Upper lobe of left lung (tissue), 6 donors: ENCODE data around the gene PCNP. TPM values are rescaled to one million over a fixed set of nuclear protein-coding genes. Genes with fewer than 3 reads are reported as not detected.

Experiments used
- ATAC-seq, 2 donors: fragments of 200-7000 bp; cut with Tn5 transposase; one replicate each; pipeline ENCODE4 v1.9.1; 2022; ENCODE audit warnings: mild to moderate bottlenecking in 2 of 2, moderate library complexity in 2 of 2; ENCODE audit not compliant: low FRiP score in 2 of 2
- DNase-seq, 2 donors: peaks; one replicate each; pipeline ENCODE4 v3.0.0-alpha.2; 2019 to 2020
- H3K27ac ChIP-seq, 4 donors: fragments of 200-600 bp; sonication (generic); one replicate each; pipeline ENCODE4 v1.5.1; 2016 to 2019
- H3K27me3 ChIP-seq, 4 donors: fragments of 200-600 bp; sonication (generic); one replicate each; pipeline ENCODE4 v1.5.1; 2017 to 2019
- H3K36me3 ChIP-seq, 4 donors: fragments of 200-600 bp; sonication (generic); one replicate each; pipeline ENCODE4 v1.5.1; 2016 to 2019
- H3K4me1 ChIP-seq, 4 donors: fragments of 200-600 bp; sonication (generic); one replicate each; pipeline ENCODE4 v1.5.1; 2018 to 2019
- H3K4me3 ChIP-seq, 4 donors: fragments of 200-600 bp; sonication (generic); one replicate each; pipeline ENCODE4 v1.5.1; 2017 to 2019; ENCODE audit warnings: mild to moderate bottlenecking in 2 of 4, moderate library complexity in 1 of 4
- H3K9me3 ChIP-seq, 4 donors: fragments of 200-600 bp; sonication (generic); one replicate each; pipeline ENCODE4 v1.5.1; 2018 to 2019
- CTCF ChIP-seq, 6 experiments: fragments of 450-650 bp in 4 of 6; fragments of 200-600 bp in 2 of 6; sonication (generic) in 2 of 6; IDR thresholded peaks; one replicate each; pipeline ENCODE4 v1.5.1; 2016 to 2019; ENCODE audit warnings: antibody characterized with exemption in 6 of 6
- EP300 ChIP-seq, 4 donors: sonication (generic); formaldehyde crosslinking; IDR thresholded peaks; one replicate each; pipeline ENCODE4 v1.5.1; 2017; ENCODE audit warnings: antibody characterized with exemption in 4 of 4, control low read depth in 2 of 4
- POLR2A ChIP-seq, 4 donors: fragments of 450-650 bp; IDR thresholded peaks; one replicate each; pipeline ENCODE4 v1.5.1; 2016 to 2017; ENCODE audit warnings: antibody characterized with exemption in 4 of 4, mild to moderate bottlenecking in 2 of 4
- POLR2AphosphoS5 ChIP-seq, 2 donors: sonication (generic); formaldehyde crosslinking; IDR thresholded peaks; one replicate each; pipeline ENCODE4 v1.5.1; 2017; ENCODE audit warnings: antibody characterized with exemption in 2 of 2
- WGBS, 2 donors: methylation state at CpG; one replicate each; pipeline ENCODE4 v1.1.5; 2017 to 2018; 5-methylcytosine and 5-hydroxymethylcytosine counted together
- total RNA-seq, 6 donors: library from RNA; depleted of rRNA in 4 of 6; stranded (reverse); fragments of >200 nt in 4 of 6; gene quantifications; one replicate each; pipeline versions ENCODE4 v1.1.0 to v1.2.1, GENCODE V29; 2016 to 2021
- donor health status: DM: no; HTN: no; CAD: no; lungs with moderate emphysema.
- donor health status: DM: no; HTN: yes; CAD: no; lungs with severe emphysema.

The PCNP gene
- total RNA-seq, 6 donors from 2014 or later = 52.2 to 160 (median 96.0) TPM

GRCh38 chr3:101561630-101562328, 12.2 kb upstream of the PCNP start, which contains the start of gene TRMT10C:
Gene TRMT10C, plus strand, starts transcription at chr3:101561868. Its CDS starts 2,914 bp downstream, at chr3:101564782.
- TF ChIP-seq POLR2AphosphoS5 (IDR thresholded peaks at IDR 0.05) (peak; percentile 94 to 95), POLR2A (IDR thresholded peaks at IDR 0.05) (peak; percentile 15 to 86 (median 80)), CTCF (IDR thresholded peaks at IDR 0.05) (no peak)
- peak within 1 kb of the TSS; percentile 60 to 91 (median 74) for H3K4me3 ChIP-seq
- peaks cover 11 to 22% (median 12%) of the 10 kb centered on the region in 4 donors for H3K4me1 ChIP-seq
- no peaks in the 10 kb centered on the region for H3K27me3 ChIP-seq
- DNase-seq (peak; percentile 91 to 92), ATAC-seq (peak; percentile 96 to 99)
- WGBS, 2 donors = 1% methylated on average over 29 to 35 of the region's 35 CpGs
- H3K9me3 ChIP-seq = no peaks in the 10 kb centered on the region
- peak within 1 kb of the TSS; percentile 87 to 94 (median 89) for H3K27ac ChIP-seq
- peaks cover 3 to 23% (median 20%) of the 10 kb centered on the region in 4 donors for H3K36me3 ChIP-seq

- WGBS, 2 donors = 87 to 88% methylated on average over 6 of the region's 6 CpGs
- DNase-seq = no peak
- peaks cover 3 to 30% (median 23%) of the 10 kb centered on the region in 4 donors for H3K36me3 ChIP-seq
- no peak overlapping the region for H3K27ac ChIP-seq
- no peak for TF ChIP-seq CTCF (IDR thresholded peaks at IDR 0.05)
- TF ChIP-seq EP300 (IDR thresholded peaks at IDR 0.05) = no peak
- TF ChIP-seq POLR2AphosphoS5 (IDR thresholded peaks at IDR 0.05) = no peak
- TF ChIP-seq POLR2A (IDR thresholded peaks at IDR 0.05) = no peak
- ATAC-seq = no peak
- no peaks in the 10 kb centered on the region for H3K27me3 ChIP-seq
- no peaks in the 10 kb centered on the region for H3K9me3 ChIP-seq
- no peak overlapping the region for H3K4me3 ChIP-seq
- H3K4me1 ChIP-seq = peaks cover 5 to 16% (median 9%) of the 10 kb centered on the region in 4 donors
These were observed 6.3 kb upstream of the PCNP start for GRCh38 chr3:101567528-101568317.

- Histone ChIP-seq H3K9me3 (no peaks in the 10 kb centered on the region), H3K27me3 (no peaks in the 10 kb centered on the region), H3K4me3 (no peak overlapping the region), H3K27ac (no peak overlapping the region), H3K4me1 (peaks cover 13 to 20% (median 15%) of the 10 kb centered on the region in 4 donors), H3K36me3 (peaks cover 0 to 13% (median 8%) of the 10 kb centered on the region in 4 donors)
- DNase-seq = no peak
- no peak for TF ChIP-seq POLR2A (IDR thresholded peaks at IDR 0.05)
- TF ChIP-seq POLR2AphosphoS5 (IDR thresholded peaks at IDR 0.05) = no peak
- no peak for TF ChIP-seq CTCF (IDR thresholded peaks at IDR 0.05)
- no peak for TF ChIP-seq EP300 (IDR thresholded peaks at IDR 0.05)
- no peak for ATAC-seq
- WGBS, 2 donors = 66 to 77% methylated on average over 9 of the region's 9 CpGs
These were observed 2.7 kb upstream of the PCNP start for GRCh38 chr3:101571028-101571895.

- H3K4me1 ChIP-seq = peaks cover 29 to 49% (median 34%) of the 10 kb centered on the region in 4 donors
- peak overlapping the region; percentile 98 to 100 (median 98) for H3K27ac ChIP-seq
- H3K9me3 ChIP-seq = no peaks in the 10 kb centered on the region
- WGBS, 2 donors = 0 to 1% methylated on average over 14 to 37 of the region's 41 CpGs
- no peaks in the 10 kb centered on the region for H3K27me3 ChIP-seq
- peak in 1 of 4 donors; percentile 22 for TF ChIP-seq POLR2A (IDR thresholded peaks at IDR 0.05)
- no peak for TF ChIP-seq CTCF (IDR thresholded peaks at IDR 0.05)
- no peak for TF ChIP-seq EP300 (IDR thresholded peaks at IDR 0.05)
- TF ChIP-seq POLR2AphosphoS5 (IDR thresholded peaks at IDR 0.05) = no peak
- H3K36me3 ChIP-seq = peaks cover 0 to 19% (median under 1%) of the 10 kb centered on the region in 4 donors
- ATAC-seq (peak; percentile 74 to 85), DNase-seq (peak in 1 of 2 donors; percentile 39)
- peak overlapping the region; percentile 65 to 94 (median 78) for H3K4me3 ChIP-seq
These were observed 570 bp downstream of the PCNP start for GRCh38 chr3:101574388-101575112.
